Upper lobe of left lung (tissue), 4 donors: ENCODE data around the gene ZNF853.

Source experiments
- EP300 ChIP-seq, 4 donors: sonication (generic); formaldehyde crosslinking; IDR thresholded peaks; one replicate each; pipeline ENCODE4 v1.5.1; 2017; ENCODE audit warnings: antibody characterized with exemption in 4 of 4, control low read depth in 2 of 4
- POLR2A ChIP-seq, 4 donors: fragments of 450-650 bp; IDR thresholded peaks; one replicate each; pipeline ENCODE4 v1.5.1; 2016 to 2017; ENCODE audit warnings: antibody characterized with exemption in 4 of 4, mild to moderate bottlenecking in 2 of 4
- TF ChIP-seq, protein P1 (sequence below), 6 experiments: fragments of 450-650 bp in 4 of 6; fragments of 200-600 bp in 2 of 6; sonication (generic) in 2 of 6; IDR thresholded peaks; one replicate each; pipeline ENCODE4 v1.5.1; 2016 to 2019; ENCODE audit warnings: antibody characterized with exemption in 6 of 6

DNA sequence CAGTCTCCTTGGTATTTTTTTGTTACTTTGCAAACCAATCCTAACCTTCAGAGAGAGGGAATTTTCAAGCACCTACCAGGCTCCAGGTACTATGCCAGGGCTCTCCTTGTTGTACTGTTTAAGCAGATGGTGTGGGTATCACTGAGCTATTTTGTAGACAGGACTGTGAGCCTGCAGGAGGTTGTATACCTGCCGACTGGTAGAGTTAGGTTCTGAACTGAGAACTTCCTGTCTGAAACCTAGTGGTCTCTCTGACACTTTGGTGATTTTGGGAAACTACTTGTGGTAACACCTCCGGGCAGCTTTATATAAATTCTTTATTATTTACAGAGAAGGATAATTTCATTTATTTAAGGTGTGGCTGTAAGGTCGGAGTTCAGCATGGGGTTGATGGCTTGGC is 4.6 kb downstream of the ZNF853 start:
- TF ChIP-seq, protein P1, sequence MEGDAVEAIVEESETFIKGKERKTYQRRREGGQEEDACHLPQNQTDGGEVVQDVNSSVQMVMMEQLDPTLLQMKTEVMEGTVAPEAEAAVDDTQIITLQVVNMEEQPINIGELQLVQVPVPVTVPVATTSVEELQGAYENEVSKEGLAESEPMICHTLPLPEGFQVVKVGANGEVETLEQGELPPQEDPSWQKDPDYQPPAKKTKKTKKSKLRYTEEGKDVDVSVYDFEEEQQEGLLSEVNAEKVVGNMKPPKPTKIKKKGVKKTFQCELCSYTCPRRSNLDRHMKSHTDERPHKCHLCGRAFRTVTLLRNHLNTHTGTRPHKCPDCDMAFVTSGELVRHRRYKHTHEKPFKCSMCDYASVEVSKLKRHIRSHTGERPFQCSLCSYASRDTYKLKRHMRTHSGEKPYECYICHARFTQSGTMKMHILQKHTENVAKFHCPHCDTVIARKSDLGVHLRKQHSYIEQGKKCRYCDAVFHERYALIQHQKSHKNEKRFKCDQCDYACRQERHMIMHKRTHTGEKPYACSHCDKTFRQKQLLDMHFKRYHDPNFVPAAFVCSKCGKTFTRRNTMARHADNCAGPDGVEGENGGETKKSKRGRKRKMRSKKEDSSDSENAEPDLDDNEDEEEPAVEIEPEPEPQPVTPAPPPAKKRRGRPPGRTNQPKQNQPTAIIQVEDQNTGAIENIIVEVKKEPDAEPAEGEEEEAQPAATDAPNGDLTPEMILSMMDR (IDR thresholded peaks at IDR 0.05): no peak
- TF ChIP-seq POLR2A (IDR thresholded peaks at IDR 0.05): no peak
- no peak for TF ChIP-seq EP300 (IDR thresholded peaks at IDR 0.05)
